Testis (tissue), 2 donors: ENCODE measurements around the gene IYD.

Source experiments
- POLR2A ChIP-seq: fragments of 450-650 bp; IDR thresholded peaks from one replicate; pipeline ENCODE4 v1.6.1; 2017; ENCODE audit warnings: antibody characterized with exemption, mild to moderate bottlenecking, moderate library complexity
- TF ChIP-seq, protein P1 (sequence below), 3 experiments: fragments of 450-650 bp in 2 of 3; fragments of 200-600 bp in 1 of 3; sonication (generic) in 1 of 3; IDR thresholded peaks; one replicate each; pipeline ENCODE4 v1.5.1; 2016 to 2019; ENCODE audit warnings: antibody characterized with exemption in 3 of 3, mild to moderate bottlenecking in 2 of 3, moderate library complexity in 1 of 3

GRCh38 chr6:150420428-150420827 is 51.6 kb downstream of the IYD start:
- TF ChIP-seq, protein P1, sequence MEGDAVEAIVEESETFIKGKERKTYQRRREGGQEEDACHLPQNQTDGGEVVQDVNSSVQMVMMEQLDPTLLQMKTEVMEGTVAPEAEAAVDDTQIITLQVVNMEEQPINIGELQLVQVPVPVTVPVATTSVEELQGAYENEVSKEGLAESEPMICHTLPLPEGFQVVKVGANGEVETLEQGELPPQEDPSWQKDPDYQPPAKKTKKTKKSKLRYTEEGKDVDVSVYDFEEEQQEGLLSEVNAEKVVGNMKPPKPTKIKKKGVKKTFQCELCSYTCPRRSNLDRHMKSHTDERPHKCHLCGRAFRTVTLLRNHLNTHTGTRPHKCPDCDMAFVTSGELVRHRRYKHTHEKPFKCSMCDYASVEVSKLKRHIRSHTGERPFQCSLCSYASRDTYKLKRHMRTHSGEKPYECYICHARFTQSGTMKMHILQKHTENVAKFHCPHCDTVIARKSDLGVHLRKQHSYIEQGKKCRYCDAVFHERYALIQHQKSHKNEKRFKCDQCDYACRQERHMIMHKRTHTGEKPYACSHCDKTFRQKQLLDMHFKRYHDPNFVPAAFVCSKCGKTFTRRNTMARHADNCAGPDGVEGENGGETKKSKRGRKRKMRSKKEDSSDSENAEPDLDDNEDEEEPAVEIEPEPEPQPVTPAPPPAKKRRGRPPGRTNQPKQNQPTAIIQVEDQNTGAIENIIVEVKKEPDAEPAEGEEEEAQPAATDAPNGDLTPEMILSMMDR (IDR thresholded peaks at IDR 0.05): no peak
- TF ChIP-seq POLR2A: no peak
